ENCODE measurements around the gene GALNTL6. TPM values are rescaled to one million over a fixed set of nuclear protein-coding genes. Genes with fewer than 3 reads are reported as not detected.

GALNTL6 gene
- total RNA-seq, 1 experiment from 2014 or later: not detected

DNA sequence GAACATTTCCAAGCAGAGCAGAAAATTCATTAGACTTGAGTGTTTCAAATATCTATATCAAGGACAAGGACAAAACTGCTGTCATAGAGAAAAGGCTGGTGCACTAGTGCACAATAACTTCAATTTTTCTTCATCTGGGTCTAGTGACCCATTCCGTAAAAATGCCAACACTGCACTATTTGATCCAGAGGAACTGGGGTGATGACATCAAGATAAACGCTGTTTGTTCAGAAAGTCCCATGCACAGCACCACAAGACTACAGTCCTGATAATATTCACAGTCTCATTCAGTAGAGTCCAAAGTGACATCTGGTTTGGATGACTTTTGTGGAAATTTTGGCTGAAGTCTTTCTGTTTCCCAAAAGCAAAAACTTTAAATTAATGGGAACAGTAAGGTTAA, 1051.9 kb downstream of the GALNTL6 start:
- Histone ChIP-seq H3K79me2 (ENCODE audit: insufficient read depth, low read length) (no peaks in the 10 kb centered on the region), H3K4me2 (ENCODE audit: low read length) (no peak overlapping the region), H3K27ac (ENCODE audit: low read depth, low read length) (no peak overlapping the region), H3K9me3 (ENCODE audit: control insufficient read depth in 1 of 2, insufficient read depth in 1 of 2, low read depth in 1 of 2, low read length in 2 of 2) (no peaks in the 10 kb centered on the region), H3K36me3 (ENCODE audit: control insufficient read depth in 1 of 2, insufficient read depth in 2 of 2, low read length in 2 of 2) (no peaks in the 10 kb centered on the region), H4K20me1 (ENCODE audit: insufficient read depth) (no peaks in the 10 kb centered on the region), H3K9ac (ENCODE audit: low read length) (no peak overlapping the region), H2AFZ (ENCODE audit: low read depth, low read length, poor library complexity, severe bottlenecking) (no peak overlapping the region), H3K4me1 (ENCODE audit: control insufficient read depth in 1 of 2, insufficient read depth in 2 of 2, low read length in 2 of 2) (no peaks in the 10 kb centered on the region), H3K4me3 (replicated peaks in 1 of 2; ENCODE audit: low read depth in 1 of 2, low read length in 2 of 2) (no peak overlapping the region), H3K9me2 (ENCODE audit: insufficient read depth) (no peaks in the 10 kb centered on the region), H3K27me3 (ENCODE audit: insufficient read depth, low read length) (no peaks in the 10 kb centered on the region)
- DNase-seq (ENCODE audit: low read depth, low spot score) (no peak), ATAC-seq (no peak)
- no peak for TF ChIP-seq EGR1 (IDR thresholded peaks at IDR 0.05; ENCODE audit: low read depth)
- TF ChIP-seq, protein P1, sequence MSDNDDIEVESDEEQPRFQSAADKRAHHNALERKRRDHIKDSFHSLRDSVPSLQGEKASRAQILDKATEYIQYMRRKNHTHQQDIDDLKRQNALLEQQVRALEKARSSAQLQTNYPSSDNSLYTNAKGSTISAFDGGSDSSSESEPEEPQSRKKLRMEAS (IDR thresholded peaks at IDR 0.05): no peak
- no peak for TF ChIP-seq RAD21 (IDR thresholded peaks at IDR 0.05; ENCODE audit: low read depth)
- no peak for TF ChIP-seq JUND (IDR thresholded peaks at IDR 0.05)
- TF ChIP-seq ZNF274 (IDR thresholded peaks at IDR 0.05; ENCODE audit: low read depth, low read length): no peak
- TF ChIP-seq CEBPB (IDR thresholded peaks at IDR 0.05; ENCODE audit: low read depth): no peak
- TF ChIP-seq TCF7L2 (IDR thresholded peaks at IDR 0.05; ENCODE audit: borderline replicate concordance, extremely low read depth, insufficient read depth, insufficient read length): no peak
- no peak for TF ChIP-seq ZFX (IDR thresholded peaks at IDR 0.05)
- no peak for TF ChIP-seq YY1 (IDR thresholded peaks at IDR 0.05; ENCODE audit: extremely low read depth, insufficient replicate concordance, low read depth, low read length)
- TF ChIP-seq SIN3A (IDR thresholded peaks at IDR 0.05; ENCODE audit: low read depth): no peak
- no peak for TF ChIP-seq CTCF (IDR thresholded peaks at IDR 0.05 in 2 of 3, conservative IDR thresholded peaks at IDR 0.05 in 1 of 3; ENCODE audit: borderline replicate concordance in 1 of 3, insufficient read depth in 1 of 3, low read depth in 2 of 3, low read length in 2 of 3)
- TF ChIP-seq SRF (IDR thresholded peaks at IDR 0.05; ENCODE audit: low read depth): no peak
- TF ChIP-seq POLR2A (IDR thresholded peaks at IDR 0.05; ENCODE audit: borderline replicate concordance, extremely low read depth, insufficient read depth, insufficient read length): no peak
- TF ChIP-seq CBX3 (IDR thresholded peaks at IDR 0.05; ENCODE audit: low read depth): no peak
- no peak for TF ChIP-seq EZH2phosphoT487 (IDR thresholded peaks at IDR 0.05; ENCODE audit: borderline replicate concordance)
- no peak for TF ChIP-seq POLR2AphosphoS5 (IDR thresholded peaks at IDR 0.05; ENCODE audit: low read depth, low read length)
- TF ChIP-seq ZBTB33 (IDR thresholded peaks at IDR 0.05; ENCODE audit: extremely low read depth, insufficient replicate concordance, low read length): no peak
- BruUV-seq (replicated peaks): no TSS peak
- intact Hi-C loops (cut with micrococcal nuclease): no loop called here
- ChIA-PET RAD21 (ENCODE audit: low non-redundant PET in 1 of 2, low total read pairs in 2 of 2, uncharacterized antibody in 2 of 2, unreplicated experiment in 2 of 2) (no interaction called here), POLR2A (no interaction called here), CTCF (no interaction called here)
